Measurements from ENCODE around the gene ZNF503.

ZNF503 gene

DNA sequence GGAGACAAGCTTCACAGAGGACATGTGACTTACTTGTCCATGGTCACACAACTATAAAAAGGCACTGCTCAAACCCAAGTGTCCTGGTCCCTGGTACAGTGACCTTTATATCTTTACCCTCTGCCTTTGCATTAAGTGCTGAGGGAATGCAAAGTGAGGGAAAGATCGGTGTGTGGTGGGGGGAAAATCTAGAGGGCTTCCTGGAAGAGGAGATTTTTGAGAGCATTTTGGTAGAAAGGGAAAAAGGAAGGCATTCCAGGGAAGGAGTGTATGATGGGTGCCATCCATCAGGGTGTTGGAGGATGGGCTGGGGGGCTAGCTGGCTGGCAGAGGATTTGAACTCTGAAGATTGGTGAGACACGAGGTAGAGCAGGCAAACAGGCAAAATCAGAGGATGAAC, 9.3 kb downstream of the ZNF503 start:
- TF ChIP-seq, protein P1, sequence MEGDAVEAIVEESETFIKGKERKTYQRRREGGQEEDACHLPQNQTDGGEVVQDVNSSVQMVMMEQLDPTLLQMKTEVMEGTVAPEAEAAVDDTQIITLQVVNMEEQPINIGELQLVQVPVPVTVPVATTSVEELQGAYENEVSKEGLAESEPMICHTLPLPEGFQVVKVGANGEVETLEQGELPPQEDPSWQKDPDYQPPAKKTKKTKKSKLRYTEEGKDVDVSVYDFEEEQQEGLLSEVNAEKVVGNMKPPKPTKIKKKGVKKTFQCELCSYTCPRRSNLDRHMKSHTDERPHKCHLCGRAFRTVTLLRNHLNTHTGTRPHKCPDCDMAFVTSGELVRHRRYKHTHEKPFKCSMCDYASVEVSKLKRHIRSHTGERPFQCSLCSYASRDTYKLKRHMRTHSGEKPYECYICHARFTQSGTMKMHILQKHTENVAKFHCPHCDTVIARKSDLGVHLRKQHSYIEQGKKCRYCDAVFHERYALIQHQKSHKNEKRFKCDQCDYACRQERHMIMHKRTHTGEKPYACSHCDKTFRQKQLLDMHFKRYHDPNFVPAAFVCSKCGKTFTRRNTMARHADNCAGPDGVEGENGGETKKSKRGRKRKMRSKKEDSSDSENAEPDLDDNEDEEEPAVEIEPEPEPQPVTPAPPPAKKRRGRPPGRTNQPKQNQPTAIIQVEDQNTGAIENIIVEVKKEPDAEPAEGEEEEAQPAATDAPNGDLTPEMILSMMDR (conservative IDR thresholded peaks at IDR 0.05): no peak
- TF ChIP-seq ZFX (IDR thresholded peaks at IDR 0.05): no peak
- no peak overlapping the region for H3K27ac ChIP-seq

DNA sequence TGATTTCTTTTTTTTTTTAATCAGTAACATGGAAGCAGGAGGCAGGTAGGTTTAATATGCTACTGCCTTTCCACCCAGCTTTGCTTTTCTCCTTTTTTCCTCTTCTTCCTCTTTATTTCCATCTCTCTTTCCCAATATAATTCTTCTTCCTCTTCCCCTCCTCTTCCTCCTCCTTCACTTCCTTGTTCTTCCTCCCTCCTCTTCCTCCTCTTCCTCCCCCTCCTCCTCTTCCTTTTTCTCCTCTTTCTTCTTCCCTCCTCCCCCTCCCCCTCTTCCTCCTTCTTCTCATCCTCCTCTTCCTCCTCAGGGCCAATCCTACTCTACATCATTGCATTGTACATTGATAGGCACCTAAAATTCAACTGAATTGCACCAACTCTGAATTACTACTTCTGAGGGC, 11.4 kb downstream of the ZNF503 start:
- TF ChIP-seq ZFX (IDR thresholded peaks at IDR 0.05): no peak
- TF ChIP-seq, protein P1 (conservative IDR thresholded peaks at IDR 0.05): no peak
- no peak overlapping the region for H3K27ac ChIP-seq

DNA sequence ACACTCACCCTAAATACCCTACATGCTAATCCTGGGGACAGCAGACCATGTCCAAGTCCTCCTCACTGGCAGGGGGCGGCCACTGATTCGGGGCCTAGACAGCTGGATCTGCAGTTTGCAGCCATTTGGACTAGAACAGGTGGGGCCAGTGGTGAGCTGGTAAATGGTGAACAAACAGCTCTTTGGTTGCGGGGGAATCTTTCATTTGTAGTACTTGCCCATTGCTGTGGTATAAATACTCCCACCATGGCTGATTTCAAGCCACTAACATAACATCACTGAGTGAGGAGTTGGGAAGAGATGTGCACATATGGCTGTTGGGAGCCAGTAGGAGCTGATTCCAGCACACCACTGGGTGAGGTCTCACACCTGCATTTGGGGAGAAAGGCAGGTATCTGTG, 13.5 kb downstream of the ZNF503 start:
- TF ChIP-seq ZFX (IDR thresholded peaks at IDR 0.05): no peak
- TF ChIP-seq, protein P1 (conservative IDR thresholded peaks at IDR 0.05): no peak
- no peak overlapping the region for H3K27ac ChIP-seq

DNA sequence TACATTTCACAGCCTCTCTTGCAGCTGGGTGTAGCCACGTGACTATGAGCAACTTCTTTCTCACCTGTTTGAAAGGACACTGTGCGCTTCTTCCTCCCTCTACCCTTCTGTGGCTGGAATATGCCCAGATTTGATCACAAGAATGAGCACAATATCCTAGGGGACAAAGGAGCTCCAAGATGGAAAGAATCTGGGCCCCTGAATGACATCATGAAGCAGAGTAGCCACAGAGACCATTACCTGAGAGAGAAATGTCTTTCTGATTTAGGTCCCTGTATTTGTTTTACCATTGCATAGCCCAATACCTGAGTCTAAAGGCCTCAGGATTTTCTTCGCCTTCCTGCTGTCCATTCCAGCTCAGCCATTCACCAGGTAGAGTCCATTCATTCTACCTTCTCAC, 15.4 kb downstream of the ZNF503 start:
- TF ChIP-seq, protein P1 (conservative IDR thresholded peaks at IDR 0.05): no peak
- TF ChIP-seq ZFX (IDR thresholded peaks at IDR 0.05): no peak
- no peak overlapping the region for H3K27ac ChIP-seq

DNA sequence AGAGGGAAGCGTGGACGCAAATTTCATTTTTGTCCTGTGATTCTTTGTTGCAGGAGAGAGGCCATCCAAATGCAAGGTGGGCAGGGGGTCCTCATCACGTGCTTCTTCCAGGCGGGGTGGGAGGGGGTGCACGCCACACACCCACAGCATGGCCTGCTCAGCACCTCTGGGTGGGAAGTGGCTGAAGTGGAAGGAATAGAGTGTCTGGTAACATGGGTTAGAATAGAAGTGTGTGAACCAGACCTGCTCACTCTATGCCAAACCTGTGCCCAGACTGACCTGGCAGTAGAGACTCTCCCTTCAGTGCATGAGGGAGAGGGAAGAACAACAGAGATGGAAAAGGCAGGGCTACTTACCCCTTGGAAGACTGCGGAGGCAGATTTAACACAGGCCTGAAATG, 21.7 kb downstream of the ZNF503 start:
- no peak overlapping the region for H3K27ac ChIP-seq
- TF ChIP-seq, protein P1 (conservative IDR thresholded peaks at IDR 0.05): no peak
- no peak for TF ChIP-seq ZFX (IDR thresholded peaks at IDR 0.05)

DNA sequence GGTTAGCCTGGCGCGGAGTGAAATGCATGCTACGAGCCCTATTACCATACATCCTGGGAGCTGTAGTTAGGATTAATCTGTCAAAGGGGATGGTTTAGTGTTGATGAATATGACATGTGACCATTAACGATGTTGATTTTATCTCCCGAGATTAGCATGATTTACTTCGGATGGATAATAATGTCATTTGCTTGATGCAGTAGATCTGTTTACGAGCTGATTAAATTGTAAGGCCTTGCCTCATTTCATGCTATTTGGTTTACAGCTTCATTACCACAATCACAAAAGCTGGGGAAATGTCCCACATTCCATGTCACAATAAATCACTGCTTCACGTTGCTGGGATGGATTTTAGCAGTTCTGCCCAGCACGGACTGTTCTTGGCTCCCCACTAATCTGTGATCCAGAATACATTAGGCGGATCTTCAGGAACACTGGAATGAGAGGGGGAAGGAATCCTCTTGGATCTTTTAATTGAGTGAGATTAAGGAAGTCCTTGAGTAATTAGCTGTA, 22.3 kb downstream of the ZNF503 start:
- TF ChIP-seq, protein P1 (conservative IDR thresholded peaks at IDR 0.05): no peak
- no peak for TF ChIP-seq ZFX (IDR thresholded peaks at IDR 0.05)
- no peak overlapping the region for H3K27ac ChIP-seq

DNA sequence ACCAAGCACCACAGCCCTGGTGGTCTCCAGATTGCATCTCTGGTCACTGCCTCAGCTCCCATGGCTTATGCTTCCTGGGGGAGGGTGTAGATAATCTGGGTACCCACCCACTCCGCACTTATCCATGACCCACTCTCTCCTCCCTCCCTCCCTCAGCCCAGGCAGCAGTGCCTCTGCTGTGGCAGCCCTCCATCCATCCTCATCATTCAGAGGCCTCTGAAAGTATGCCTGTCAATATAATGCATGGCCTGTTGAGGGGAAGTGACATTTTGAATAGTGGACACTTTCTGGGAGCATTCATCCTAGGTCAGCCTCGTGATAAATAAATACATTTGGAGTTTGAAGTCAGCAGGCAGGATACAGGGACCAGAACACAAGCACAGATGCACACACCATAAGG, 23.2 kb downstream of the ZNF503 start:
- TF ChIP-seq, protein P1 (conservative IDR thresholded peaks at IDR 0.05): no peak
- no peak for TF ChIP-seq ZFX (IDR thresholded peaks at IDR 0.05)
- no peak overlapping the region for H3K27ac ChIP-seq

All from C4-2B (cell line).